Frontal cortex (tissue), 4 donors: ENCODE measurements around the gene DYNC1LI2. TPM values are rescaled to one million over a fixed set of nuclear protein-coding genes. Genes with fewer than 3 reads are reported as not detected.

Experiments
- DNase-seq, 2 donors: peaks; one replicate each; pipeline ENCODE4 v3.0.0; 2012; ENCODE audit warnings: low spot score in 2 of 2
- FAIRE-seq: peaks from 2 replicates; lab custom pipeline; 2012; peaks lifted over from hg19 to GRCh38; lab: Jason Lieb, UNC
- total RNA-seq: library from RNA; depleted of rRNA; stranded (reverse); fragments of >200 nt; gene quantifications from one replicate; pipeline ENCODE4 v1.2.3, GENCODE V29; 2014
- donor health status: control.
- donor health status: control.
- donor health status: control.

The DYNC1LI2 gene
- total RNA-seq, 1 donor from 2014 or later = 183 TPM

DNA sequence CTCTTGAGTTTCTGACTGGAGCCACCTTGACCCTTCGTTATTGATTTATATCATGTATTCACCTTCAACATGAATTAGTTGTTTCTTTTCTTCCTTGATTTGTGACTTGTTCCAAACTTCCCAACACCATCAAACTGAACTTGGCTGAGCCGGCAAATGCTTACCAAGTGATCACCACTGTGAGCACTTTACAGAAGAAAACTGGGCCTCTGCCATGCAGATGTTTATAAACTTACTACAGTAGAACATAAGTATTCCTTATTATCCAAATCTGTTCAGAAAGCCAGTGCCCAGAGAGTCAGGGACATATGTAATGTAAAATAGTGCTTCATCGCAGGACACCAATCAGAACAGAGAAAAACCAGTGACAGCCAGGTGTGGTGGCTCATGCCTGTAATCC is 74.8 kb downstream of the DYNC1LI2 start:
- no peak for FAIRE-seq

GRCh38 chr16:66673691-66674090 is 77.7 kb downstream of the DYNC1LI2 start:
- DNase-seq (no peak), FAIRE-seq (no peak)

More for the DNA sequence above, 74.8 kb downstream of the DYNC1LI2 start:
- no peak for DNase-seq

Other genes starting within 250 kb of the DYNC1LI2 start
- gene TK2, start 201.5 kb downstream of the DYNC1LI2 start, total RNA-seq = 20.0 TPM
- 33.0 TPM for gene CKLF, start 199.0 kb downstream of the DYNC1LI2 start, total RNA-seq
- gene CMTM1, start 185.2 kb downstream of the DYNC1LI2 start, total RNA-seq = 4.1 TPM
- not detected for gene CMTM2, start 172.1 kb downstream of the DYNC1LI2 start, total RNA-seq
- gene CMTM3, start 146.9 kb downstream of the DYNC1LI2 start, total RNA-seq = 3.3 TPM
- gene CMTM4, start 54.9 kb downstream of the DYNC1LI2 start, total RNA-seq = 51.0 TPM
- 0.41 TPM for gene TERB1, start 50.0 kb upstream of the DYNC1LI2 start, total RNA-seq
- gene NAE1, start 79.4 kb upstream of the DYNC1LI2 start, total RNA-seq = 110 TPM
- not detected for gene CA7, start 92.8 kb upstream of the DYNC1LI2 start, total RNA-seq
- 8.6 TPM for gene PDP2, start 128.9 kb upstream of the DYNC1LI2 start, total RNA-seq
- gene CDH16, start 167.3 kb upstream of the DYNC1LI2 start, total RNA-seq = not detected
- 2.4 TPM for gene RRAD, start 173.9 kb upstream of the DYNC1LI2 start, total RNA-seq
- gene CIAO2B, start 182.8 kb upstream of the DYNC1LI2 start, total RNA-seq = 105 TPM
- 22.8 TPM for gene CES2, start 183.9 kb upstream of the DYNC1LI2 start, total RNA-seq
- gene CES3, start 209.7 kb upstream of the DYNC1LI2 start, total RNA-seq = under 0.01 TPM
- gene CES4A, start 237.0 kb upstream of the DYNC1LI2 start, total RNA-seq = 9.0 TPM